ENCODE results near the gene ZC3HAV1. TPM values are rescaled to one million over a fixed set of nuclear protein-coding genes. Genes with fewer than 3 reads are reported as not detected.

The ZC3HAV1 gene
- total and polyA plus RNA-seq, 9 of the 15 experiments (the other 6 are each of a cell fraction or from before 2014, with no cell fraction given) = 11.9 to 40.5 (median 23.9) TPM

GRCh38 chr7:139044813-139045794 lies 64.4 kb downstream of the ZC3HAV1 start (continued):
- TF ChIP-seq IFI16 (CRISPR knock-in tag; IDR thresholded peaks at IDR 0.05) (no peak), USF1 (CRISPR knock-in tag; IDR thresholded peaks at IDR 0.05) (peak; percentile 68), EP300 (IDR thresholded peaks at IDR 0.05; ENCODE audit: low read length) (peak; percentile 41; the same call in 1 of the 2 replicates), TAL1 (IDR thresholded peaks at IDR 0.05) (no peak), ZC3H4 (CRISPR knock-in tag; IDR thresholded peaks at IDR 0.05; ENCODE audit: borderline replicate concordance) (no peak), KAT8 (IDR thresholded peaks at IDR 0.05; ENCODE audit: low read depth) (0 out of 2 replicates have a peak, but pooled peaks have one; percentile 23), TEAD2 (tag; IDR thresholded peaks at IDR 0.05) (peak; percentile 69; the same call in 1 of the 2 replicates), SIN3A (IDR thresholded peaks at IDR 0.05; ENCODE audit: borderline replicate concordance in 2 of 2, control insufficient read depth in 1 of 2, low read depth in 2 of 2, low read length in 2 of 2) (no peak), NCOA1 (IDR thresholded peaks at IDR 0.05; ENCODE audit: low read depth) (no peak; the same call in 1 of the 2 replicates), SP1 (CRISPR knock-in tag; IDR thresholded peaks at IDR 0.05) (0 out of 2 replicates have a peak, but pooled peaks have one; percentile 19), SUPT5H (IDR thresholded peaks at IDR 0.05) (0 out of 2 replicates have a peak, but pooled peaks have one; percentile 20), JUN (IDR thresholded peaks at IDR 0.05; ENCODE audit: borderline replicate concordance, low read depth, low read length) (0 out of 2 replicates have a peak, but pooled peaks have one; percentile 35), JUN (CRISPR knock-in tag; IDR thresholded peaks at IDR 0.05; ENCODE audit: borderline replicate concordance) (no peak), CHD7 (IDR thresholded peaks at IDR 0.05; ENCODE audit: low read depth, low read length) (no peak)

Data from K562 (cell line).